GM18867 (cell line): Measurements from ENCODE around the gene KIAA1217.

Experiments used
- ATAC-seq: cut with Tn5 transposase; IDR thresholded peaks from one replicate; pipeline ENCODE4 v1.9.1; 2021; ENCODE audit warnings: mild to moderate bottlenecking, moderate library complexity; ENCODE audit not compliant: unreplicated experiment

Gene KIAA1217

DNA sequence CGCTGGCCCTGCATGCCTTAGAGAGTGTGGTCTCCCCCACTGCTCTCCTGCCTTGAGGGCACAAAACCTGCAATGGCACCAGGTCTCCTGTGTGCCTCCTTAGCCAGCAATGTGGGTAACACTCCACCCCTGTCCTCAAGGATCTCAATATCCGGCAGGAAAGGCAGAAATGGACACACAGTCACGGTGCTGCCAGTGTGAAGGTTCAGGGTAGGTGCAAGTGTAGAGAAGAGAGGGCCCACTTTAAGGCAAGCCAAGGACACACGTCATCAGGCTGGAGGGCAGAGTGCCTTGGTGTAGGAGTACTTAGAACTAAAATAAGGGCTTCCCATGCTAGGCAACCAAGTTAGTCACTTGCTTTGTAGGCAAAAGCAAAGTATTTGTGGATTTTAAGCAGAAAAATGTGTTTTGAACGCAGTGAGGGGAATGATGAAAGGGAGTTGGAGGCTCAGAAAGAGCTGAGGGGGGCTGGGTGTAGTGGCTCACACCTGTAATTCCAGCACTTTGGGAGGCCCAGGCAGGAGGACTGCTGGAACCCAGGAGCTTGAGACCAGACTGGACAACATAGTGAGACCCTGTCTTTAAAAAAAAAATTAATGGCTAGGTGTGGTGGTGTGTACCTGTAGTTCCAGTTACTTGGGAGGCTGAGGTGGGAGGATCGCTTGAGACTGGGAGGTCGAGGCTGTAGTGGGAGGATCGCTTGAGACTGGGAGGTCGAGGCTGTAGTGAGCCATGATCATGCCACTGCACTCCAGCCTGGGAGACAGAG lies 361.9 kb downstream of the KIAA1217 start:
- no peak for ATAC-seq

DNA sequence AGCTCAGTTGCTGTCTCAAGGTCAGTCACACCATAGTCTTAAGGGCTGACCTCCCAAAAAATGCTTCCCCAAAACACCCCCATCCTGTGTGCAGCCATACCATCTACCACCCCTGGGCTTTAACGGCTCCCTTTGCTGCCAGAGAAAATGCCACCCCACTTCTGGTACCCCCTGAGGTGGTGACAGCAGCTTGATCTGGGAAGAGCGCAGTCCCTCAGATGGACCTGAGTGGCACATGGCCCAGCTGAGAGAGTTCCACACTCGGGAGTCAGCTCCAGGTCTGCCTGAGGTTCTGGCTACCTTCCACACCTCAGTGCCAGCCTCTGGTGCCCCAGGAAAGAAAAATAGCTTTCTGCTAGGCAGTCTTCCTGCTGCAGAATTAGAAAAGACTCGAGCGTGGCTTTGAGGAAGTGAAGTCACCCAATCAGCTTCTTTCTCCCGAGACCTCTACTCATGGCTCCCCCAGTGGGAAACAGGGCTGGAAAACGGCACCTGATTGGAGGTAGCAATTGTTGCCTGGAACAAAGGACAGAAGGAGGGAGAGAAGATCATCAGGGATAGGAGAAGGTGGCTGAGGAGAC lies 363.0 kb downstream of the KIAA1217 start:
- ATAC-seq: no peak

DNA sequence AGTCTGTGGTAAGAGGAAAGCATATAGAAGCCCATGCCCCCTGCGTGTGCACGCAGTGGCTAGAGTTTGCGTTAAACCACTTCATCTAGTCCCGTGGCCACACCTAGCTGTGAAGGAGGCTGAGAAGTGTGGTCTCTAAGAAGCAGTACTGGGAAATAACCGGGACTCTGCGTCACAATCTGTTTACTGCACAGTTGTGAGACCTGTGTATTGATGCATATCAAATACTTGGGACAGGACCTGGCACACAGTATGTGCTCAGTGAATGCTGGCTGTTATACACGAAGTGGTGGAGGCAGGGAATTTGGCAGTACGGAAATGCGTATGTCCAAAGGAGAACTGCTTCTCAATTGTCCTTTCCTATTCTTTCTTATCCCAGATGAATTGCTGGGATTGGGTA lies 365.2 kb downstream of the KIAA1217 start:
- no peak for ATAC-seq

DNA sequence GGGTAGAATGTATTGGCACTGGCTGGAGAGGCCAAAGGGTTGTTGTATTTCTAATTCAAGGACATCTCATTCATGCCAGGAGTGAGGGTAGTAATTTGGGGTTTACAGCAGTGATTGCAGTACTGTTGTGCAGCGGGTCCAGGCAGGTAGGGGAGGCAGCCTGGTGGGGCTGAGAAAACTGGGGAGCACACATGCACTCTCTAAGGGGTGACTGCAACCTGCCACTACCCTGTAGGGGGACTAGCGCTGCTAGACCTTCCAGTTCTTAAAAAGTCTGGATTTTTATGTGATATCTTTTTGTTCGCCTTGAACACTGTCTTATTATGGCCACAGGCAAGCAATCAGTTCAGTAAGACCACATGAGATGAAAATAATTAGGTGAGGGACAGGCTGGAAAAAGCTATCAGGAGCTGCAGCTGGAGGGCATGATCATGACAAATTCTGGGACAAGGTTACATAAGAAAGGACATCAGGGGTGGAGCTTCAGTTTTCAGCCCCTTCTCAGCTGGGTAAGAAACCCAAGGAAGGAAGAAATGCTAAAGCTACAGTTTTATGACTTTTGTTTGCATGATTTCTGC lies 365.7 kb downstream of the KIAA1217 start:
- no peak for ATAC-seq

DNA sequence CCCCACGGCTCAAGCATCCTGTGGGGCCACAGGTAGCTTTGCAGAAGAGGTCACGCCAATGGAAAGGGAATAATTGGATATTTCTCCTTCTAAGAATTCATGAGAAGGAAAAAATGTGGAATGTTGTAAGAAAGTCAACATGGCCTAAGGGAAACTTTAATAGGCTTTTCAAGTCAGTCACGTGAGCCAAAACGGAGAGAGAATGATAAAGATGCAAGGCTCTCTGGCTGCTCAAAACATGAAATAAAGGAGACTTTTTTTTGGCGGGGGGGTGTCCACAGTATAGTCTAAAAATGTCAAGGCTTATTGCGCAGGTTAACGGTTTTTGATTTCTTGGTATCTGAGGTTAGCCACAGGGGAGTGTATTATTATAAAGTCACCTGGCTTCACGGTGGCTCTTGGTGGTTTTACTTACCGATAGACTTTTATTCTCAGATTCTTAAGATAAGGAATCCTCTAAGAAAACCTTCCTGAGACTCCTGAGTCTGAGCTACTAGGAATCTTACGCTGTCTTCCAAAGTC lies 366.6 kb downstream of the KIAA1217 start:
- ATAC-seq: no peak

DNA sequence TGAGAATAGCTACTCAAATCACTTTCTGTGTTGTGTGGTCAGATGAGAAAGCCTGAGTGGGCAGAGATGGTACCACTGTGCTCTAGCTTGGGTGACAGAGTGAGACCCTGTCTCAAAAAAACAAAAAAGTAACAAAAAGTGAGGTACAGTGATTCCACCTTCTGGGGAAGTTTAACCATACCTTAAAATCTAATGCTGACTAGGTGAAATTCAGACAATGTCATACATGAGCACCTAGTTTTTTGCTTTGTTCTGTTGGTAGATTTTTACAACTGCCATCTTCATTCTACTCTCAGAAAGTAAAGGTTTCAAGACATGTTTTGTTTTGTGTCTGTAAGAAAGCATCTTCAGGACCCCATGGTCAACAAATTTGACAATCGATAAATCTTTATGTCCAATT lies 370.5 kb downstream of the KIAA1217 start:
- ATAC-seq: no peak

DNA sequence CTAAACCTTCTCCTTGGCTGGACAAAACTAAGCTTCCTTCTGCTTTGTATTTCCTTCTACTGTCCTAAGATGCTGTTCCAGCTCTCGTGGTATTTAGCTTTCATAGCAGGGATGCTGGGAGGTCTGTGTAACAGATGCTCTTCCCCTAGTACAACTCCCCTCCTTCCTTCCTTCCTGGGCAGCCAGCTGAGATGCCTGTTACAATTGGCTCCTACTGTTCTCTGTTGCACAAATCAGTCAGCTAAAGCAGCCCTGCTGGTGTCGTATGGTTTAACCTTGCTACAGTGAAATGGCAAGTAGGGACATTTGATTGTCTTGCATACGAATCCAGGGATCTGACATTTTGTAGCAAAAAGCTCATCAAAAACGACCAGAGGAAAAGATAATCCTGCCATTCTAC lies 371.0 kb downstream of the KIAA1217 start:
- no peak for ATAC-seq

DNA sequence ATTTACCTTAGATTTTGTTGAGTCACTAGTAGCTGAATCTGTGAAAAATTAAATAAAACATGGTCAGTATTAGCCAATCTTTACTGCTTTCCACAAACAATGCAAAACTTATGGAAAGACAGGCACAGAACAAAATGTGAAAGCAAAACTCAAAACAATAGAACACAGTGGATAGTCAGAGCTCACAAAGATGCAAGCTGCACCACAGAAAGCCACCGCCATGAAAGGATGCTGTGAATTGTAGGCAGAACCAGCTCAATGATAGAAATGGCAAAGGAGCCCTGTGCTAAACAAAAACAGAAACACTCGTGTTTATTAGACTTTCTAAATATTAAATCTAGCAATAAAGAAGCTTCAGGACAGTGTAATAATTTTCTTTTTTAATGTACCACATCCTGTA lies 380.3 kb downstream of the KIAA1217 start:
- ATAC-seq: no peak

DNA sequence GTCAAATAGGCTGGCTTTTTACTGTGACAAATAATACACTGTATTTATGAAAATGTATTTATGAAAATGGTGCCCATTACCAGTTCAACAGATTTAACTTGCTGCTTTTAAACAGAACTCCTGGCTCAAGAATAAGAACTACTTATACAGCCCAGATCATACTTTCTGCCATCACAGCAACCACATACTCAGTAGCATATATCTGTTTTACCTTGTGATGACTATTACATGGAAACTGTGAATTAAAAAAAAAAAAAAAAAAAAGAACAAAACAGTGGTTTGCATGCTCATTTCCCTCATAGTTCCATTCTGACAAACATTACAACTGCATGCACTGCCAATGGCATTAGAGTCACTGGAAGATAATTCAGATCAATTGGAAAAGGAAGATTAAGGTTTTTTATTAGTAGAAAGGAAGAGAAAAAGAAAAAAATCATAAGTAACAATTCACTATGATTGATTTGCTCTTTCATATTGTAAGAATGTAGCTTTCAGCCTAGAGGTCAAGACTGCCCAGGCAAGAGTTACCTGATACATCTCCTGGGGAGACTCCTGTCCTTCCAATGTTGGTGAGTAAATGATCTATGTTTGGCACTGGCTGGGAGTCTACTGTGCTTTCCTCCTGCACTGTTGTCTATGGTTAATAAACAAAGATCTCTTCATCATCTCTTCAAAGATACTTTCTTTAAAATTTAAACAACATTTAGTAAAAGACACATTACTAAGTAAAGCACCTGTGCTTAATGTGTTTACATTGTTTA lies 381.9 kb downstream of the KIAA1217 start:
- ATAC-seq: no peak

DNA sequence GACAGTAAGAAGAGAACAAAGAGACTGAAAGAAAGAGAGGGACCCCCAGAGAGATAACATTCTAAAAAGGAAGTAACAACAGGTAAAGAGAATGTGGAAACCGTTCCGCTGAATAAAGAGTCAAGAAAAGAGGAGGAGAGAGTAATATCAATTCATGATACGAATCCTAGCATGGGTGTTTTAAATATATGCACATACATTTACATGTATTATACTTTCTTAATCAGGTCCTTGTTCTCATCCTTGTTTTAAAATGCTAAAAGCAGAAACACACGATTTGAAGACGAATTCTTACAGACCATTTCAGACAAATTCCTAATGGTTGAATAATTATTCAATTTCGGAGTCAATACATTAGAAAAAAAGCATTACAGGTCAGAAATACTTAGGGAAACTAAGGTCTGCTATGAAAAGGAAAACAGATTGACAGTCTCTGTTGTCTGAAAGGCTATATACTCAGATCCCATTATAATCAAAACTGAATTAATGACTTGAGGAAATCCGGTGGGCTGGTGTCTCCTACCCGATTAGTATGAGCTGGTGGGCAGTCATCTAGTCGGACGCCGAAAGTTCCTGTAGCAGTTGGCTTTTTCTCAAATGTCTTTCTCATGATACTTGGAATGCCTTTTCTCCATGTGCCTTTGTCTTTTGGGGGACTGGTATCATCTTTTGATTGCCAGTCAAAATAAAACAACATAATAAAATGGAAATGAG lies 387.4 kb downstream of the KIAA1217 start:
- no peak for ATAC-seq

DNA sequence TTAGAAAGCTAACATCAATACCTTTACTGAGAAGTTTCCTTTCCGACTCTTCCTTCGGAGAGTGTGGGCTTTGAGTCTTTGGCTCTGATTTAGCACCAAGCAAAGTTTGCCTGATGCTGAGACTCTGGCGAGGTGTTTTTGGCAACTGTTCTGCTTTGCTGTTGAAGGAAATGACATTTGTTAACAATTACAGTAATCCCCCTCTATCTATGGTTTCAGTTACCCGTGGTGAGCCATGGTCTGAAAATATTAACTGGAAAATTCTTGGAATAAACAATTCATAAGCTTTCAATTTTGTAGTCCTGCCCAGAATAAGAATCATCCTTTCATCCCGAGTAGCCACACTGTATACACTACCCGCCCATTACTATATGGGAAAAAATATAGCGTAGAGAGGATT lies 388.5 kb downstream of the KIAA1217 start:
- no peak for ATAC-seq
